GM21717 (cell line): Measurements from ENCODE around the gene PFN4.
"Not testable (repeated sequence)": the region's sequence is repeated elsewhere in the genome, so short reads cannot be mapped to it uniquely, and the experiment has no call there.

Source experiments
- ATAC-seq: cut with Tn5 transposase; IDR thresholded peaks from one replicate; pipeline ENCODE4 v1.9.1; 2021; ENCODE audit warnings: mild to moderate bottlenecking, moderate library complexity; ENCODE audit not compliant: unreplicated experiment

Gene PFN4

GRCh38 chr2:24123195-24123921, at the start of gene PFN4, which contains the start of gene FAM228B:
Gene PFN4, minus strand, starts transcription at chr2:24123334. Its CDS starts 799 bp downstream, at chr2:24122535.
Gene FAM228B, plus strand, starts transcription at chr2:24123469. Its CDS starts 893 bp downstream, at chr2:24124362.
- peak; percentile 87 for ATAC-seq

- ATAC-seq, result no peak
Observed at GRCh38 chr2:24169023-24169422, 45.9 kb upstream of the PFN4 start.

GRCh38 chr2:24164416-24164973, 41.4 kb upstream of the PFN4 start:
- peak; percentile 85 for ATAC-seq

- ATAC-seq, result no peak
Observed at GRCh38 chr2:24163601-24164000, 40.5 kb upstream of the PFN4 start.

- no peak for ATAC-seq
Observed at GRCh38 chr2:24163186-24163585, 40.1 kb upstream of the PFN4 start.

GRCh38 chr2:24162494-24162893, 39.4 kb upstream of the PFN4 start:
- ATAC-seq, result no peak

- ATAC-seq, result no peak
Observed at GRCh38 chr2:24160761-24161160, 37.6 kb upstream of the PFN4 start.

- ATAC-seq, result no peak
Observed at GRCh38 chr2:24159708-24160107, 36.6 kb upstream of the PFN4 start.

GRCh38 chr2:24158131-24158530, 35.0 kb upstream of the PFN4 start:
- no peak for ATAC-seq

GRCh38 chr2:24153478-24153877, 30.3 kb upstream of the PFN4 start:
- ATAC-seq, result no peak

GRCh38 chr2:24152413-24153197, 29.5 kb upstream of the PFN4 start:
- ATAC-seq, result no peak

GRCh38 chr2:24147364-24147763, 24.2 kb upstream of the PFN4 start:
- ATAC-seq, result no peak

- ATAC-seq, result not testable (repeated sequence)
Observed at GRCh38 chr2:24140305-24140704, 17.2 kb upstream of the PFN4 start.

- ATAC-seq, result no peak
Observed at GRCh38 chr2:24132543-24132942, 9.4 kb upstream of the PFN4 start.

- ATAC-seq, result no peak
Observed at GRCh38 chr2:24125956-24126355, 2.8 kb upstream of the PFN4 start.

- ATAC-seq, result peak; percentile 10
Observed at GRCh38 chr2:24123922-24124580, 917 bp upstream of the PFN4 start.

GRCh38 chr2:24122366-24123194, 554 bp downstream of the PFN4 start:
- ATAC-seq, result no peak

GRCh38 chr2:24121469-24121868, 1.7 kb downstream of the PFN4 start:
- no peak for ATAC-seq

- ATAC-seq, result no peak
Observed at GRCh38 chr2:24121066-24121465, 2.1 kb downstream of the PFN4 start.

- no peak for ATAC-seq
Observed at GRCh38 chr2:24117902-24118301, 5.2 kb downstream of the PFN4 start.
